ENCODE data around the gene NAP1L4. TPM values are rescaled to one million over a fixed set of nuclear protein-coding genes. Genes with fewer than 3 reads are reported as not detected.
A peak's percentile ranks its signal among the peaks of the same experiment; 100 is the strongest.

The NAP1L4 gene
- total RNA-seq, 1 donor, result 72.0 TPM

DNA sequence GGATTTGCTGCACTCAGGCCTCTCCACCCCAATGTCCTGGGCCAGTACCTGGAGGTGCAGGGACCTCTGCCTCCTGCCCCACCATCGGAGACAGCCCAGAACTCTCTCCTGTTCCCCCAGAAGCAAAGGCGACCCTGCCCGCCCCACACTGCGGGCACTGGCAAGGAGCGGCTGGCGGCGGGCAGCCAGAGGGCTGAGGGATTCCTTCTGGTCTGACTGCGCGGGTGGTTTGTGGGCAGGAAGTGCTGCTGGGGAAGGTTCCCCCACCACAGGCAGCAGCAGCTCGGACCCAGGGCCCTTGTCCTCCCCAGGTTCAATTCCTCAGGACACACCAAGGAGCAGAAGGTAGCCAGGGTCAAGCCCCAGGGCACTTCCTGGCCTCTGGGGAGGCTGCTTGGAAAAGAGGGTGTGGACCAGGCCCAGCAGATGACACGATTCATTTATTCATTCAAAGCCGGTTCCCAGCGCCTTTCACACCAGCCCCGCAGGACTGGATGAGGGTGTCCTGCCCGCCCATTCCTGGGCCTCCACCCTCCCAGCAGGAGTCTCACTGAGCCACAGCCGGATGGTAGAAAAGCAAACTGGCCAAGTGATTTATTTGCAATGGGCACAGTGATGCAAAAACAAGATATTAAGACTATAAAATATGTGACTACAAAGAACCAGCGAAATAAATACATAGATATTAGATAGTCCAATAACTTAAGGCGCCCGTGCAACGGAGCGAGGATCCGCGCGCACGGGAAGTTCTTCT lies 64.1 kb downstream of the NAP1L4 start:
- Histone ChIP-seq H4K20me1 (ENCODE audit: insufficient read depth, low read length) (peaks cover 9% of the 10 kb centered on the region), H2AFZ (ENCODE audit: low read length) (no peak overlapping the region), H3K4me1 (ENCODE audit: insufficient read depth, low read length) (peaks cover 20% of the 10 kb centered on the region), H3K27me3 (ENCODE audit: insufficient read depth, low read length) (no peaks in the 10 kb centered on the region), H3K79me2 (ENCODE audit: insufficient read depth, low read length) (peaks cover 28% of the 10 kb centered on the region), H3K4me3 (ENCODE audit: insufficient read depth, low read length) (peak overlapping the region; percentile 86), H3K27ac (ENCODE audit: low read depth, low read length) (peak overlapping the region; percentile 72), H3K4me2 (ENCODE audit: insufficient read depth, low read length) (peak overlapping the region; percentile 89), H3K36me3 (ENCODE audit: insufficient read depth, low read length) (no peaks in the 10 kb centered on the region), H3K9me3 (ENCODE audit: low read depth, low read length) (no peaks in the 10 kb centered on the region)
- DNase-seq (ENCODE audit: insufficient read length, low spot score, missing footprints), result peak; percentile 97
- TF ChIP-seq, protein P1, sequence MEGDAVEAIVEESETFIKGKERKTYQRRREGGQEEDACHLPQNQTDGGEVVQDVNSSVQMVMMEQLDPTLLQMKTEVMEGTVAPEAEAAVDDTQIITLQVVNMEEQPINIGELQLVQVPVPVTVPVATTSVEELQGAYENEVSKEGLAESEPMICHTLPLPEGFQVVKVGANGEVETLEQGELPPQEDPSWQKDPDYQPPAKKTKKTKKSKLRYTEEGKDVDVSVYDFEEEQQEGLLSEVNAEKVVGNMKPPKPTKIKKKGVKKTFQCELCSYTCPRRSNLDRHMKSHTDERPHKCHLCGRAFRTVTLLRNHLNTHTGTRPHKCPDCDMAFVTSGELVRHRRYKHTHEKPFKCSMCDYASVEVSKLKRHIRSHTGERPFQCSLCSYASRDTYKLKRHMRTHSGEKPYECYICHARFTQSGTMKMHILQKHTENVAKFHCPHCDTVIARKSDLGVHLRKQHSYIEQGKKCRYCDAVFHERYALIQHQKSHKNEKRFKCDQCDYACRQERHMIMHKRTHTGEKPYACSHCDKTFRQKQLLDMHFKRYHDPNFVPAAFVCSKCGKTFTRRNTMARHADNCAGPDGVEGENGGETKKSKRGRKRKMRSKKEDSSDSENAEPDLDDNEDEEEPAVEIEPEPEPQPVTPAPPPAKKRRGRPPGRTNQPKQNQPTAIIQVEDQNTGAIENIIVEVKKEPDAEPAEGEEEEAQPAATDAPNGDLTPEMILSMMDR (IDR thresholded peaks at IDR 0.05; ENCODE audit: extremely low read depth, low read depth, low read length), result no peak

DNA sequence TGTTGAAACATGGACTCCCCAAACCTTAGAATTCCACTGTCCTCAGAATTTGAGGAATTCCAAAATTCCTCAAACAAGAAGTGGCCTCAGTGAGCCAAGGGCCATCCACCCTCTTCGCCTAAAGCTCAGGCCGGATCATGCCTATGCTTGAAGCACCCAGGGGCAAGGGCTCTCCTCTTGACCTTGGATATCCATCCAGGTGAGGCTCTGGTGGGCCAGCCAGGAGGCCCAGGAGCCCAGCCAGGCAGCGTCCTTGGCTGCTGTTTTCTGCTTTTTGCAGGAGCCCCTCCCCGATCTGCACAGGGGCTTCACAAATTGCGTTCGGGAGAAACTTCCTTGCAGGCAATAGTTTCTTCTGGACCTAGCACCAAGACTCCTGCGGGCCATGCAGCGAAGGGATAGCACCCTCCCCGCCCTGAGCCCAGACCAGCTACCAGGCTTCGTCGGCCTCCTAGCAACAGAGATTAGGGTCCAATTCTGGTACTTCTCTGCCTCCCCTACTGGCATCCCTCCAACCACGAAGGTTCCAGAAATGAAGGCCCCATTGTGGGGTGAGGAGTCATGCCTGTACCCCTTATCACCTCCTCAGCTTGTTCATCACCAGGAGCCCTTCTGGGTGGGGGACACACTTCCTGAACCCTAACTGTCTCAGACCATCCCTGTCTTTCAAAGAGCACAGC lies 64.9 kb downstream of the NAP1L4 start:
- H3K4me1 ChIP-seq (ENCODE audit: insufficient read depth, low read length), result peaks cover 15% of the 10 kb centered on the region
- peak; percentile 81 for DNase-seq (ENCODE audit: insufficient read length, low spot score, missing footprints)
- no peaks in the 10 kb centered on the region for H3K27me3 ChIP-seq (ENCODE audit: insufficient read depth, low read length)
- peaks cover 28% of the 10 kb centered on the region for H3K79me2 ChIP-seq (ENCODE audit: insufficient read depth, low read length)
- no peaks in the 10 kb centered on the region for H3K9me3 ChIP-seq (ENCODE audit: low read depth, low read length)
- H3K4me3 ChIP-seq (ENCODE audit: insufficient read depth, low read length), result peak overlapping the region; percentile 86
- TF ChIP-seq, protein P1 (IDR thresholded peaks at IDR 0.05; ENCODE audit: extremely low read depth, low read depth, low read length), result no peak
- H4K20me1 ChIP-seq (ENCODE audit: insufficient read depth, low read length), result peaks cover 9% of the 10 kb centered on the region
- H3K27ac ChIP-seq (ENCODE audit: low read depth, low read length), result no peak overlapping the region
- peak overlapping the region; percentile 89 for H3K4me2 ChIP-seq (ENCODE audit: insufficient read depth, low read length)
- no peaks in the 10 kb centered on the region for H3K36me3 ChIP-seq (ENCODE audit: insufficient read depth, low read length)
- H2AFZ ChIP-seq (ENCODE audit: low read length), result no peak overlapping the region

DNA sequence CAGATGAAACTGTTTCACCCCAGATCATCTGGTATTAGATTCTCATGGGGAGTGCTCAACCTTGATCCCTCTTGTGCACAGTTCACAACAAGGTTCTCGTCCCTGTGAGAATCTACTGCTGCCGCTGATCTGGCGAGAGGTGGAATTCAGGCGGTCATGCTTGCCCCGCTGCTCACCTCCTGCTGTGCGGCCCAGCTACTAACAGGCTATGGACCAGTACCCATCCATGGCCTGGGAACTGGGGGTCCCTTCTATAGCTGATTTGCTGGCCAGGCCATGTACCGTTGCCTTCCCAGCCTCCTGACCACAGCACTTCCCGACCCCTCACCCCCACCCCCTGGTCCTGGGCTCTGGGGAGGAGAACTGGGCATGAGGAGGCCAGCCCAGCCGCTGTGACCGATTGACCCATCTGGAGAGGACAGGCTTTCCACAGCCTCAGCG lies 65.5 kb downstream of the NAP1L4 start:
- Histone ChIP-seq H3K4me1 (ENCODE audit: insufficient read depth, low read length) (peaks cover 15% of the 10 kb centered on the region), H3K27me3 (ENCODE audit: insufficient read depth, low read length) (no peaks in the 10 kb centered on the region), H3K27ac (ENCODE audit: low read depth, low read length) (no peak overlapping the region), H3K79me2 (ENCODE audit: insufficient read depth, low read length) (peaks cover 28% of the 10 kb centered on the region), H3K4me3 (ENCODE audit: insufficient read depth, low read length) (no peak overlapping the region), H3K36me3 (ENCODE audit: insufficient read depth, low read length) (no peaks in the 10 kb centered on the region), H4K20me1 (ENCODE audit: insufficient read depth, low read length) (peaks cover 9% of the 10 kb centered on the region), H3K9me3 (ENCODE audit: low read depth, low read length) (no peaks in the 10 kb centered on the region), H3K4me2 (ENCODE audit: insufficient read depth, low read length) (no peak overlapping the region), H2AFZ (ENCODE audit: low read length) (no peak overlapping the region)
- TF ChIP-seq, protein P1 (IDR thresholded peaks at IDR 0.05; ENCODE audit: extremely low read depth, low read depth, low read length), result no peak
- DNase-seq (ENCODE audit: insufficient read length, low spot score, missing footprints), result peak; percentile 76

Measured in osteoblast (primary cell).